HepG2 (cell line): ENCODE results near the gene ZNF334. TPM values are rescaled to one million over a fixed set of nuclear protein-coding genes. Genes with fewer than 3 reads are reported as not detected.

Experiments
- ATAC-seq: fragments of 200-7000 bp; cut with Tn5 transposase; 3 replicates; pipeline ENCODE4 v1.9.1; 2020; ENCODE audit warnings: mild to moderate bottlenecking, moderate library complexity
- BruUV-seq: library from RNA; stranded (reverse); fragments of 400-500 nt; replicated peaks from 2 replicates; lab custom pipeline; 2021; lab: Mats Ljungman, UMichigan
- CTCF ChIA-PET: fragments of 300-600 bp; formaldehyde crosslinking; extraction: SDS; loops from one replicate; lab custom pipeline; 2021; ENCODE audit warnings: low total read pairs, inconsistent platforms, low intra/inter-chr PET ratio; lab: Yijun Ruan, JAX
- POLR2A ChIA-PET: fragments of 350-600 bp; sonication (Branson Sonifier 250); formaldehyde crosslinking; loops from one replicate; lab custom pipeline; 2020; ENCODE audit warnings: antibody characterized with exemption, inconsistent platforms; lab: Yijun Ruan, JAX
- DNase-seq: peaks from one replicate; pipeline ENCODE4 v3.0.0-alpha.2; 2015; ENCODE audit warnings: low spot score
- FAIRE-seq: peaks from 3 replicates; lab custom pipeline; 2011; peaks lifted over from hg19 to GRCh38; lab: Jason Lieb, UNC
- H2AFZ ChIP-seq: one replicate; pipeline ENCODE4 v1.6.1; 2011; ENCODE audit warnings: low read length, inconsistent platforms
- H3K27ac ChIP-seq: fragments of 300-600 bp; 3 replicates; pipeline ENCODE4 v1.8.0; 2011; ENCODE audit warnings: mixed run types, mild to moderate bottlenecking, mixed read lengths, low read length, inconsistent platforms; ENCODE audit not compliant: insufficient read depth; ENCODE audit errors: extremely low read length
- H3K27me3 ChIP-seq, 2 experiments: fragments of 200-600 bp in 1 of 2; 2 replicates in 1 of 2; 3 replicates in 1 of 2; pipeline versions ENCODE4 v1.6.0 to v1.8.0; 2011; ENCODE audit warnings: low read length in 2 of 2, mild to moderate bottlenecking in 2 of 2, moderate library complexity in 2 of 2, inconsistent platforms in 1 of 2; ENCODE audit not compliant: insufficient read depth in 2 of 2, control insufficient read depth in 1 of 2
- H3K36me3 ChIP-seq, 2 experiments: fragments of 200-600 bp in 1 of 2; replicated peaks in 1 of 2; 2 replicates in 1 of 2; 3 replicates in 1 of 2; pipeline versions ENCODE4 v1.5.1 to v1.8.0; 2011; ENCODE audit warnings: low read length in 2 of 2, inconsistent platforms in 1 of 2; ENCODE audit not compliant: insufficient read depth in 2 of 2, control insufficient read depth in 1 of 2
- H3K4me1 ChIP-seq: 2 replicates; pipeline ENCODE4 v1.5.1; 2012; ENCODE audit warnings: low read length, inconsistent platforms; ENCODE audit not compliant: insufficient read depth
- H3K4me2 ChIP-seq: 2 replicates; pipeline ENCODE4 v1.6.0; 2011; ENCODE audit warnings: low read depth, low read length, inconsistent platforms
- H3K4me3 ChIP-seq, 3 experiments: fragments of 200-600 bp in 1 of 3; sonication (generic), shearing (Covaris generic) in 1 of 3; replicated peaks in 1 of 3; 2 replicates each; pipeline ENCODE4 v1.5.1; 2011 to 2016; ENCODE audit warnings: low read length in 3 of 3, inconsistent platforms in 2 of 3, low read depth in 2 of 3, mild to moderate bottlenecking in 2 of 3, control low read depth in 1 of 3, mixed read lengths in 1 of 3; ENCODE audit not compliant: insufficient read depth in 1 of 3
- H3K79me2 ChIP-seq: one replicate; pipeline ENCODE4 v1.6.1; 2011; ENCODE audit warnings: low read length, inconsistent platforms; ENCODE audit not compliant: insufficient read depth
- H3K9ac ChIP-seq: 2 replicates; pipeline ENCODE4 v1.6.0; 2011; ENCODE audit warnings: mild to moderate bottlenecking, low read depth, low read length, inconsistent platforms; ENCODE audit not compliant: insufficient read depth
- H3K9me3 ChIP-seq: 2 replicates; pipeline ENCODE4 v1.5.1; 2012; ENCODE audit warnings: mild to moderate bottlenecking, low read length
- H4K20me1 ChIP-seq: 2 replicates; pipeline ENCODE4 v1.6.0; 2011; ENCODE audit warnings: inconsistent platforms, mild to moderate bottlenecking, low read length, moderate library complexity; ENCODE audit not compliant: insufficient read depth
- IKZF4 ChIP-seq: sonication (generic); formaldehyde crosslinking; IDR thresholded peaks from 2 replicates; pipeline ENCODE4 v1.5.1; 2020; ENCODE audit warnings: borderline replicate concordance, mild to moderate bottlenecking, low read depth, missing genetic modification reagents; ENCODE audit errors: not compliant biosample characterization
- MAFK ChIP-seq, 2 experiments: IDR thresholded peaks in 1 of 2; conservative IDR thresholded peaks in 1 of 2; 2 replicates each; pipeline ENCODE4 v1.6.1; 2011; ENCODE audit warnings: improper control_type of control experiment in 2 of 2, low read length in 2 of 2
- POLR2AphosphoS5 ChIP-seq: IDR thresholded peaks from 2 replicates; pipeline ENCODE4 v1.6.1; 2012; ENCODE audit warnings: low read depth, low read length
- SMARCC2 ChIP-seq: fragments of 450-650 bp; IDR thresholded peaks from 2 replicates; pipeline ENCODE4 v1.6.1; 2017; ENCODE audit warnings: antibody characterized with exemption, mild to moderate bottlenecking
- SOX6 ChIP-seq, 2 experiments: fragments of 450-650 bp in 1 of 2; sonication (generic) in 1 of 2; formaldehyde crosslinking in 1 of 2; IDR thresholded peaks; 2 replicates each; pipeline versions ENCODE4 v1.4.0 to v1.6.1; 2017 to 2020; ENCODE audit warnings: antibody characterized with exemption in 1 of 2, mild to moderate bottlenecking in 1 of 2, missing genetic modification reagents in 1 of 2
- TEAD3 ChIP-seq: optimal IDR thresholded peaks from 2 replicates; pipeline ENCODE3; 2016; ENCODE audit warnings: borderline replicate concordance
- TOE1 ChIP-seq: sonication (generic); formaldehyde crosslinking; IDR thresholded peaks from 2 replicates; pipeline ENCODE4 v1.4.0; 2020; ENCODE audit warnings: mild to moderate bottlenecking, missing genetic modification reagents
- ZKSCAN1 ChIP-seq: fragments of 150-350 bp; IDR thresholded peaks from 2 replicates; pipeline ENCODE4 v1.6.1; 2014; ENCODE audit warnings: low read length
- ZNF318 ChIP-seq: sonication (generic); formaldehyde crosslinking; IDR thresholded peaks from 2 replicates; pipeline ENCODE4 v1.4.0; 2020; ENCODE audit warnings: mild to moderate bottlenecking, missing genetic modification reagents
- ZNF460 ChIP-seq: sonication (generic); formaldehyde crosslinking; IDR thresholded peaks from 2 replicates; pipeline ENCODE4 v1.5.1; 2020; ENCODE audit warnings: missing genetic modification reagents, mild to moderate bottlenecking, borderline replicate concordance
- ZNF891 ChIP-seq: sonication (generic); formaldehyde crosslinking; IDR thresholded peaks from 2 replicates; pipeline ENCODE4 v1.5.0; 2020; ENCODE audit warnings: mild to moderate bottlenecking, missing genetic modification reagents
- ZSCAN5A ChIP-seq: sonication (generic); formaldehyde crosslinking; IDR thresholded peaks from 2 replicates; pipeline ENCODE4 v1.8.0; 2022; ENCODE audit warnings: mild to moderate bottlenecking, missing genetic modification reagents, borderline replicate concordance
- WGBS: methylation state at CpG from one replicate; pipeline ENCODE4 v1.1.6; 2017; ENCODE audit warnings: low lambda C conversion rate; 5-methylcytosine and 5-hydroxymethylcytosine counted together
- in situ Hi-C: cut with HindIII; loops from 2 replicates; pipeline ENCODE4 v1.10.0; 2017; ENCODE audit warnings: low pct_unique_long_range_greater_than_20kb; ENCODE audit not compliant: extremely low pct_ligation_motif_present
- intact Hi-C: fragments of 100-400 bp; cut with micrococcal nuclease; formaldehyde crosslinking; loops from one replicate; pipeline ENCODE4 v1.10.0; 2022; ENCODE audit not compliant: unreplicated experiment
- polyA plus RNA-seq, 8 experiments: library from polyadenylated mRNA; depleted of rRNA in 3 of 8; stranded (reverse) in 7 of 8; unstranded in 1 of 8; fragments of >200 nt; fragmentation: Illumina TruSeq in 4 of 8; extraction: Trizol in 4 of 8; gene quantifications; 2 replicates each; pipeline versions ENCODE4 v1.2.1 to v1.2.3, GENCODE V29; 2011 to 2016; ENCODE audit warnings: low read depth in 4 of 8, missing spikeins in 1 of 8, mixed read lengths in 1 of 8; ENCODE audit not compliant: insufficient read depth in 1 of 8
- total RNA-seq, 5 experiments: library from RNA; depleted of rRNA; stranded (reverse); fragments of >200 nt; fragmentation: Illumina TruSeq; extraction: Trizol; gene quantifications; 2 replicates each; pipeline ENCODE4 v1.2.3, GENCODE V29; 2016; ENCODE audit warnings: low read depth in 1 of 5
- TF ChIP-seq, protein P1 (sequence below): sonication (generic); formaldehyde crosslinking; IDR thresholded peaks from 2 replicates; pipeline ENCODE4 v1.5.0; 2020; ENCODE audit warnings: missing genetic modification reagents

The ZNF334 gene
- total and polyA plus RNA-seq, 2 of the 13 experiments (the other 11 are each of a cell fraction or from before 2014, with no cell fraction given), result 4.8 to 7.8 TPM

GRCh38 chr20:46545077-46545826 is 31.9 kb upstream of the ZNF334 start:
- Histone ChIP-seq H3K79me2 (no peaks in the 10 kb centered on the region), H3K9me3 (no peaks in the 10 kb centered on the region), H4K20me1 (no peaks in the 10 kb centered on the region), H3K27ac (no peak overlapping the region), H3K4me1 (peaks cover 31% of the 10 kb centered on the region), H3K27me3 (peaks cover 3 to 16% of the 10 kb centered on the region in 2 experiments; a peak in 3 of 5 replicates), H3K4me2 (no peak overlapping the region), H2AFZ (no peak overlapping the region), H3K4me3 (no peak overlapping the region), H3K36me3 (no peaks in the 10 kb centered on the region), H3K9ac (no peak overlapping the region)
- intact Hi-C loops (no loop called here), in situ Hi-C loops (no loop called here)
- POLR2A ChIA-PET, result interaction anchor here (1.7 to 2.0 kb wide), 2 partner anchors 13 to 122 kb away, joined by 5 to 7 read pairs; no protein-coding TSS in a partner anchor
- CTCF ChIA-PET, result interaction anchor here (1.5 to 2.6 kb wide), 2 partner anchors 136 to 154 kb away, joined by 5 to 14 read pairs; no protein-coding TSS in a partner anchor
- DNase-seq (no peak), FAIRE-seq (no peak), ATAC-seq (peak; percentile 58)
- BruUV-seq, result no TSS peak
- 37% methylated on average over 11 of the region's 14 CpGs for WGBS
- TF ChIP-seq TOE1 (CRISPR knock-in tag) (no peak), ZSCAN5A (CRISPR knock-in tag) (no peak), TEAD3 (CRISPR knock-in tag) (no peak), SMARCC2 (no peak), MAFK (conservative IDR thresholded peaks at IDR 0.05 in 1 of 2, IDR thresholded peaks at IDR 0.05 in 1 of 2; ENCODE audit: low read length in 2 of 2) (no peak), ZNF318 (CRISPR knock-in tag) (0 out of 2 replicates have a peak, but pooled peaks have one; percentile 30), ZKSCAN1 (no peak), IKZF4 (CRISPR knock-in tag) (no peak), POLR2AphosphoS5 (no peak), SOX6 (IDR thresholded peaks at IDR 0.05) (no peak), SOX6 (CRISPR knock-in tag; IDR thresholded peaks at IDR 0.05) (no peak), ZNF891 (CRISPR knock-in tag) (peak; percentile 60; the same call in 1 of the 2 replicates), ZNF460 (0 out of 2 replicates have a peak, but pooled peaks have one; percentile 12)
- TF ChIP-seq, protein P1, sequence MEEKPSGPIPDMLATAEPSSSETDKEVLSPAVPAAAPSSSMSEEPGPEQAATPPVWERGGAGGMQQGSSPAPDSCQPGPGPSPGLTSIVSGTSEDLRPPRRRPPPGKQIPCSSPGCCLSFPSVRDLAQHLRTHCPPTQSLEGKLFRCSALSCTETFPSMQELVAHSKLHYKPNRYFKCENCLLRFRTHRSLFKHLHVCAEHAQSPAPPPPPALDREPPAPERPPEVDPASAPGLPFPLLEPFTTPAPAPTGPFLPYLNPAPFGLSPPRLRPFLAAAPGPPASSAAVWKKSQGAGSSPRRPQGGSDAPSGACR (CRISPR knock-in tag), result no peak
